Nephron (organoid): ENCODE measurements around the gene PIGK.
"Not testable (repeated sequence)": the region's sequence is repeated elsewhere in the genome, so short reads cannot be mapped to it uniquely, and the experiment has no call there.

ENCODE experiments used
- H3K27ac Mint-ChIP-seq, 3 experiments: 2 replicates each; pipeline ENCODE4 v1.8.0; 2020; ENCODE audit warnings: mixed read lengths in 3 of 3, mild to moderate bottlenecking in 2 of 3, moderate library complexity in 1 of 3
- H3K27me3 Mint-ChIP-seq: 2 replicates; pipeline ENCODE4 v1.8.0; 2021; ENCODE audit warnings: low read depth, mild to moderate bottlenecking, moderate library complexity, mixed read lengths
- H3K36me3 Mint-ChIP-seq: 2 replicates; pipeline ENCODE4 v1.8.0; 2020; ENCODE audit warnings: low read depth, mixed read lengths
- H3K4me1 Mint-ChIP-seq: 2 replicates; pipeline ENCODE4 v1.8.0; 2020; ENCODE audit warnings: mixed read lengths
- H3K4me3 Mint-ChIP-seq, 3 experiments: 2 replicates each; pipeline ENCODE4 v1.8.0; 2020; ENCODE audit warnings: mild to moderate bottlenecking in 3 of 3, mixed read lengths in 3 of 3, moderate library complexity in 2 of 3
- H3K9me3 Mint-ChIP-seq: 2 replicates; pipeline ENCODE4 v1.8.0; 2020; ENCODE audit warnings: mixed read lengths
- CTCF ChIP-seq, 3 experiments: fragments of 200-600 bp; sonication (generic); IDR thresholded peaks; one replicate each; pipeline ENCODE4 v1.5.0; 2021; ENCODE audit warnings: antibody characterized with exemption in 3 of 3; ENCODE audit not compliant: unreplicated experiment in 3 of 3

Gene PIGK

GRCh38 chr1:77193951-77194350 lies 25.3 kb downstream of the PIGK start:
- Mint-ChIP-seq H3K4me1 (no peaks in the 10 kb centered on the region), H3K4me3 (no peak overlapping the region), H3K9me3 (no peaks in the 10 kb centered on the region), H3K27ac (no peak overlapping the region), H3K36me3 (peaks cover 11% of the 10 kb centered on the region), H3K27me3 (no peaks in the 10 kb centered on the region)
- no peak for TF ChIP-seq CTCF (IDR thresholded peaks at IDR 0.05; ENCODE audit: unreplicated experiment in 3 of 3)

GRCh38 chr1:77188770-77189169 lies 30.5 kb downstream of the PIGK start:
- H3K4me3 Mint-ChIP-seq = no peak overlapping the region
- no peaks in the 10 kb centered on the region for H3K27me3 Mint-ChIP-seq
- no peaks in the 10 kb centered on the region for H3K4me1 Mint-ChIP-seq
- peaks cover 24% of the 10 kb centered on the region for H3K36me3 Mint-ChIP-seq
- no peak for TF ChIP-seq CTCF (IDR thresholded peaks at IDR 0.05; ENCODE audit: unreplicated experiment in 3 of 3)
- H3K9me3 Mint-ChIP-seq = peaks cover 13% of the 10 kb centered on the region
- H3K27ac Mint-ChIP-seq = no peak overlapping the region

GRCh38 chr1:77186907-77187306 lies 32.3 kb downstream of the PIGK start:
- H3K4me1 Mint-ChIP-seq, H3K4me3 Mint-ChIP-seq, H3K27me3 Mint-ChIP-seq, H3K27ac Mint-ChIP-seq: not testable (repeated sequence)
- Mint-ChIP-seq H3K9me3 (peaks cover 13% of the 10 kb centered on the region), H3K36me3 (peaks cover 28% of the 10 kb centered on the region)

GRCh38 chr1:77182083-77182482 lies 37.1 kb downstream of the PIGK start:
- no peak for TF ChIP-seq CTCF (IDR thresholded peaks at IDR 0.05; ENCODE audit: unreplicated experiment in 3 of 3)
- H3K36me3 Mint-ChIP-seq = peaks cover 27% of the 10 kb centered on the region
- H3K4me1 Mint-ChIP-seq = no peaks in the 10 kb centered on the region
- H3K27ac Mint-ChIP-seq = no peak overlapping the region
- no peaks in the 10 kb centered on the region for H3K27me3 Mint-ChIP-seq
- peaks cover 20% of the 10 kb centered on the region for H3K9me3 Mint-ChIP-seq
- no peak overlapping the region for H3K4me3 Mint-ChIP-seq

GRCh38 chr1:77179632-77180031 lies 39.6 kb downstream of the PIGK start:
- Mint-ChIP-seq H3K9me3 (peaks cover 24% of the 10 kb centered on the region), H3K4me3 (no peak overlapping the region), H3K27me3 (no peaks in the 10 kb centered on the region), H3K27ac (no peak overlapping the region), H3K36me3 (peaks cover 25% of the 10 kb centered on the region), H3K4me1 (no peaks in the 10 kb centered on the region)
- TF ChIP-seq CTCF (IDR thresholded peaks at IDR 0.05; ENCODE audit: unreplicated experiment in 3 of 3) = no peak

GRCh38 chr1:77175230-77175844 lies 43.9 kb downstream of the PIGK start:
- no peak overlapping the region for H3K4me3 Mint-ChIP-seq
- H3K4me1 Mint-ChIP-seq = peaks cover 5% of the 10 kb centered on the region
- TF ChIP-seq CTCF (IDR thresholded peaks at IDR 0.05; ENCODE audit: unreplicated experiment in 3 of 3) = no peak
- peaks cover 36% of the 10 kb centered on the region for H3K36me3 Mint-ChIP-seq
- no peaks in the 10 kb centered on the region for H3K27me3 Mint-ChIP-seq
- H3K9me3 Mint-ChIP-seq = peaks cover 37% of the 10 kb centered on the region
- H3K27ac Mint-ChIP-seq = no peak overlapping the region
